Measurements from ENCODE around the gene SPAAR. TPM values are rescaled to one million over a fixed set of nuclear protein-coding genes. Genes with fewer than 3 reads are reported as not detected.
"Not testable (repeated sequence)": the region's sequence is repeated elsewhere in the genome, so short reads cannot be mapped to it uniquely, and the experiment has no call there.

SPAAR gene
- total RNA-seq, 1 donor from 2014 or later = not detected

GRCh38 chr9:35891646-35892045 is 17.6 kb upstream of the SPAAR start:
- POLR2A ChIA-PET = no interaction called here
- no peak overlapping the region for H3K4me3 Mint-ChIP-seq
- ATAC-seq (ENCODE audit: low read depth) (no peak), DNase-seq (no peak)
- no peaks in the 10 kb centered on the region for H3K36me3 Mint-ChIP-seq (ENCODE audit: low read depth)
- TF ChIP-seq CTCF (IDR thresholded peaks at IDR 0.05) = no peak
- H3K4me1 Mint-ChIP-seq = no peaks in the 10 kb centered on the region
- no peaks in the 10 kb centered on the region for H3K9me3 Mint-ChIP-seq
- H3K27me3 Mint-ChIP-seq = peaks cover 30% of the 10 kb centered on the region
- no peak overlapping the region for H3K27ac Mint-ChIP-seq
- CTCF ChIA-PET = interaction anchor here (0.8 to 1.3 kb wide), 2 partner anchors 9 to 101 kb away, joined by 3 to 4 read pairs; no protein-coding TSS in a partner anchor
- intact Hi-C loops (cut with micrococcal nuclease) = no loop called here

- H3K4me3 Mint-ChIP-seq = no peak overlapping the region
- H3K4me1 Mint-ChIP-seq = no peaks in the 10 kb centered on the region
- no peaks in the 10 kb centered on the region for H3K9me3 Mint-ChIP-seq
- TF ChIP-seq CTCF (IDR thresholded peaks at IDR 0.05) = no peak
- H3K36me3 Mint-ChIP-seq (ENCODE audit: low read depth) = no peaks in the 10 kb centered on the region
- no peak for DNase-seq
- ATAC-seq (ENCODE audit: low read depth) = no peak
- no peak overlapping the region for H3K27ac Mint-ChIP-seq
- peaks cover 30% of the 10 kb centered on the region for H3K27me3 Mint-ChIP-seq
- ChIA-PET POLR2A (no interaction called here), CTCF (no interaction called here)
- intact Hi-C loops (cut with micrococcal nuclease) = no loop called here
Measured at GRCh38 chr9:35892051-35892450, 17.2 kb upstream of the SPAAR start.

GRCh38 chr9:35896570-35896969 is 12.7 kb upstream of the SPAAR start:
- TF ChIP-seq CTCF (IDR thresholded peaks at IDR 0.05) = no peak
- ChIA-PET CTCF (no interaction called here), POLR2A (interaction anchor here (0.5 kb wide), 1 partner anchor 876 kb away, joined by 4 read pairs; no protein-coding TSS in a partner anchor)
- H3K27ac Mint-ChIP-seq = no peak overlapping the region
- no peak for DNase-seq
- H3K4me1 Mint-ChIP-seq = no peaks in the 10 kb centered on the region
- H3K27me3 Mint-ChIP-seq = peaks cover 40% of the 10 kb centered on the region
- intact Hi-C loops (cut with micrococcal nuclease) = no loop called here
- no peaks in the 10 kb centered on the region for H3K9me3 Mint-ChIP-seq
- H3K36me3 Mint-ChIP-seq (ENCODE audit: low read depth) = no peaks in the 10 kb centered on the region
- no peak overlapping the region for H3K4me3 Mint-ChIP-seq
- ATAC-seq (ENCODE audit: low read depth) = no peak

GRCh38 chr9:35897376-35898099 is 11.8 kb upstream of the SPAAR start:
- H3K36me3 Mint-ChIP-seq (ENCODE audit: low read depth); intact Hi-C loops (cut with micrococcal nuclease); H3K27ac Mint-ChIP-seq; H3K4me3 Mint-ChIP-seq; H3K9me3 Mint-ChIP-seq; DNase-seq; ATAC-seq (ENCODE audit: low read depth); H3K4me1 Mint-ChIP-seq: not testable (repeated sequence)
- H3K27me3 Mint-ChIP-seq = peaks cover 37% of the 10 kb centered on the region
- POLR2A ChIA-PET = interaction anchor here (0.5 kb wide), 1 partner anchor 877 kb away, joined by 4 read pairs; no protein-coding TSS in a partner anchor
- CTCF ChIA-PET = interaction anchor here (0.7 kb wide), 1 partner anchor 107 kb away, joined by 3 read pairs; no protein-coding TSS in a partner anchor

GRCh38 chr9:35898337-35898736 is 11.0 kb upstream of the SPAAR start:
- CTCF ChIA-PET = interaction anchor here (0.6 to 0.7 kb wide), 3 partner anchors 47 to 108 kb away, joined by 3 to 4 read pairs (median 3); no protein-coding TSS in a partner anchor
- Mint-ChIP-seq H3K4me3 (no peak overlapping the region), H3K27ac (no peak overlapping the region), H3K36me3 (ENCODE audit: low read depth) (no peaks in the 10 kb centered on the region), H3K27me3 (peaks cover 43% of the 10 kb centered on the region), H3K9me3 (no peaks in the 10 kb centered on the region), H3K4me1 (no peaks in the 10 kb centered on the region)
- no peak for TF ChIP-seq CTCF (IDR thresholded peaks at IDR 0.05)
- DNase-seq (no peak), ATAC-seq (ENCODE audit: low read depth) (no peak)
- intact Hi-C loops (cut with micrococcal nuclease) = no loop called here
- POLR2A ChIA-PET = interaction anchor here (0.5 kb wide), 1 partner anchor 1727 kb away, joined by 8 read pairs; no protein-coding TSS in a partner anchor
